H1 (cell line): Measurements from ENCODE around the gene LRBA. TPM values are rescaled to one million over a fixed set of nuclear protein-coding genes. Genes with fewer than 3 reads are reported as not detected.

Experiments used
- BRCA1 ChIP-seq: IDR thresholded peaks from 2 replicates; pipeline ENCODE4 v1.6.1; 2012; ENCODE audit warnings: low read depth, low read length, improper control_type of control experiment
- CBX8 ChIP-seq: fragments of 300-800, 300-1000 bp; sonication (generic); IDR thresholded peaks from 2 replicates; pipeline ENCODE4 v1.7.1; 2016; ENCODE audit warnings: low read depth, low read length, borderline replicate concordance
- GABPA ChIP-seq: IDR thresholded peaks from 2 replicates; pipeline ENCODE4 v1.6.1; 2011; ENCODE audit warnings: mild to moderate bottlenecking, low read length, moderate library complexity, borderline replicate concordance; ENCODE audit not compliant: insufficient read depth
- HDAC6 ChIP-seq: IDR thresholded peaks from one replicate; pipeline ENCODE4 v1.7.1; 2012; ENCODE audit warnings: low read depth, mild to moderate bottlenecking, inconsistent platforms, low read length, moderate library complexity
- RAD21 ChIP-seq, 2 experiments: IDR thresholded peaks in 1 of 2; conservative IDR thresholded peaks in 1 of 2; 2 replicates each; pipeline ENCODE4 v1.6.1; 2011; ENCODE audit warnings: low read depth in 2 of 2, low read length in 2 of 2, improper control_type of control experiment in 1 of 2, inconsistent platforms in 1 of 2, mild to moderate bottlenecking in 1 of 2, moderate library complexity in 1 of 2
- TAF7 ChIP-seq: optimal IDR thresholded peaks from 2 replicates; pipeline ENCODE3; 2011; ENCODE audit warnings: low read depth, mild to moderate bottlenecking, inconsistent platforms, low read length, moderate library complexity, borderline replicate concordance
- TBP ChIP-seq: IDR thresholded peaks from 2 replicates; pipeline ENCODE4 v1.6.1; 2011; ENCODE audit warnings: low read depth, low read length, improper control_type of control experiment
- polyA plus RNA-seq, 7 experiments: library from polyadenylated mRNA; depleted of rRNA in 3 of 7; stranded (reverse) in 5 of 7; unstranded in 2 of 7; fragments of >200 nt in 5 of 7; fragments of 200-250 nt in 2 of 7; gene quantifications; 1 replicate in 5 of 7; 2 replicates in 1 of 7; 4 replicates in 1 of 7; pipeline versions ENCODE4 v1.2.1 to v1.2.3, GENCODE V29; 2011 to 2013; ENCODE audit warnings: missing spikeins in 2 of 7, mixed read lengths in 2 of 7
- total RNA-seq: library from RNA; stranded (reverse); fragmentation: NEBNext Ultra II Directional; extraction: Animal tissue kit (Norgen Biotek cat#: 25700); gene quantifications from 2 replicates; pipeline ENCODE4 v1.2.1, GENCODE V29; 2021
- TF ChIP-seq, protein P1 (sequence below): IDR thresholded peaks from 2 replicates; pipeline ENCODE4 v1.6.1; 2011; ENCODE audit warnings: low read length, improper control_type of control experiment

The LRBA gene
- total and polyA plus RNA-seq, 2 of the 8 experiments (the other 6 are each of a cell fraction or from before 2014, with no cell fraction given), result 54.6 to 83.2 TPM

DNA sequence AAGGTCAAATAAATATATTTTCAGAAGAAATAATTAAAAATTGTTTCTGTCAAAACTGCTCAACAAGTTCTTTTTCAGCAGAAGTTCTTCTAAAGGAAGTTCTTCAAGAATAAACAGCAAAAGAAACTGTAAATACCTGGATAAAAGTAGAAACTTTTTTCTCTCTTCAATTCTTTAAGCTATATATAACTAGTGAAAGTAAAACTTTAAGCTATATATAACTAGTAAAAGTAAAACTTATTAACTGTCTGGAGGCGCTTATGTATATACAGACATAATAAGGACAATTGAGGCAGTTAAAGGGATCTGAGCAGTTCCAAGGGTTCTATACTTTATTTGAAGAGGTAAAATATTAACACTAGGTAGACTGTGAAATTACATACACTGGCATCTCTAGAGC, 126.9 kb downstream of the LRBA start (continued):
- TF ChIP-seq RAD21 (IDR thresholded peaks at IDR 0.05 in 1 of 2, conservative IDR thresholded peaks at IDR 0.05 in 1 of 2; ENCODE audit: low read depth in 2 of 2, low read length in 2 of 2), result no peak
- no peak for TF ChIP-seq TBP
- no peak for TF ChIP-seq CBX8
- TF ChIP-seq BRCA1, result no peak
- TF ChIP-seq, protein P1, sequence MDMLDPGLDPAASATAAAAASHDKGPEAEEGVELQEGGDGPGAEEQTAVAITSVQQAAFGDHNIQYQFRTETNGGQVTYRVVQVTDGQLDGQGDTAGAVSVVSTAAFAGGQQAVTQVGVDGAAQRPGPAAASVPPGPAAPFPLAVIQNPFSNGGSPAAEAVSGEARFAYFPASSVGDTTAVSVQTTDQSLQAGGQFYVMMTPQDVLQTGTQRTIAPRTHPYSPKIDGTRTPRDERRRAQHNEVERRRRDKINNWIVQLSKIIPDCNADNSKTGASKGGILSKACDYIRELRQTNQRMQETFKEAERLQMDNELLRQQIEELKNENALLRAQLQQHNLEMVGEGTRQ, result no peak
- no peak for TF ChIP-seq GABPA
- no peak for TF ChIP-seq HDAC6
- TF ChIP-seq TAF7, result no peak
